HEK293 (cell line): ENCODE data around the gene SLC28A3.

Experiments used
- CTCF ChIA-PET: fragments of 350-600 bp; formaldehyde crosslinking; extraction: SDS; loops from one replicate; lab custom pipeline; 2021; ENCODE audit warnings: antibody characterized with exemption; lab: Yijun Ruan, JAX
- POLR2A ChIA-PET: fragments of 300-600 bp; formaldehyde crosslinking; extraction: SDS; loops from one replicate; lab custom pipeline; 2020; ENCODE audit warnings: antibody characterized with exemption, inconsistent platforms; lab: Yijun Ruan, JAX
- H3K27ac ChIP-seq: fragments of 200-500 bp; sonication (Bioruptor generic); 2 replicates; pipeline ENCODE4 v1.5.1; 2014; ENCODE audit warnings: low read depth, low read length, control low read depth, inconsistent platforms; ENCODE audit errors: extremely low read depth
- H3K36me3 ChIP-seq, 2 experiments: fragments of 200-500 bp in 1 of 2; sonication (Bioruptor generic) in 1 of 2; 1 replicate in 1 of 2; 2 replicates in 1 of 2; pipeline ENCODE4 v1.5.1; 2014 to 2017; ENCODE audit warnings: inconsistent platforms in 2 of 2, low read length in 2 of 2; ENCODE audit not compliant: control insufficient read depth in 2 of 2, insufficient read depth in 1 of 2
- H3K4me1 ChIP-seq: fragments of 200-500 bp; sonication (Bioruptor generic); 2 replicates; pipeline ENCODE4 v1.5.1; 2014; ENCODE audit warnings: mild to moderate bottlenecking, low read length, inconsistent platforms; ENCODE audit not compliant: control insufficient read depth, insufficient read depth
- H3K4me3 ChIP-seq: 2 replicates; pipeline ENCODE4 v1.5.1; 2011; ENCODE audit warnings: low read depth, mild to moderate bottlenecking, control low read depth, low read length, moderate library complexity
- H3K9me3 ChIP-seq: fragments of 200-500 bp; sonication (Bioruptor generic); 2 replicates; pipeline ENCODE4 v1.5.1; 2014; ENCODE audit warnings: low read depth, low read length, inconsistent platforms; ENCODE audit not compliant: control insufficient read depth, insufficient read depth
- BCL11B ChIP-seq: fragments of 450-650 bp; formaldehyde crosslinking; IDR thresholded peaks from 2 replicates; pipeline ENCODE4 v1.5.1; 2016; ENCODE audit warnings: low read depth, missing biosample characterization, missing genetic modification characterization
- FEZF1 ChIP-seq: fragments of 450-650 bp; formaldehyde crosslinking; IDR thresholded peaks from 2 replicates; pipeline ENCODE4 v1.5.1; 2016; ENCODE audit warnings: missing biosample characterization, missing genetic modification characterization
- GLI2 ChIP-seq: fragments of 450-650 bp; formaldehyde crosslinking; IDR thresholded peaks from 2 replicates; pipeline ENCODE4; 2017; ENCODE audit warnings: missing biosample characterization, missing genetic modification characterization, low read depth, borderline replicate concordance
- HOXD13 ChIP-seq: sonication (generic); formaldehyde crosslinking; IDR thresholded peaks from 2 replicates; pipeline ENCODE4 v1.8.0; 2022; ENCODE audit warnings: missing genetic modification reagents, borderline replicate concordance
- KLF7 ChIP-seq: fragments of 450-650 bp; formaldehyde crosslinking; IDR thresholded peaks from 2 replicates; pipeline ENCODE4 v1.5.1; 2016; ENCODE audit warnings: missing biosample characterization, missing genetic modification characterization, borderline replicate concordance
- SCRT2 ChIP-seq: fragments of 450-650 bp; formaldehyde crosslinking; IDR thresholded peaks from 2 replicates; pipeline ENCODE4 v1.5.1; 2016; ENCODE audit warnings: missing biosample characterization, missing genetic modification characterization
- ZBTB7A ChIP-seq: fragments of 450-650 bp; formaldehyde crosslinking; IDR thresholded peaks from 2 replicates; pipeline ENCODE4 v1.5.1; 2016; ENCODE audit warnings: low read depth, missing biosample characterization, missing genetic modification characterization
- ZFP69B ChIP-seq: fragments of 450-650 bp; formaldehyde crosslinking; IDR thresholded peaks from 2 replicates; pipeline ENCODE4 v1.5.1; 2016; ENCODE audit warnings: missing biosample characterization, missing genetic modification characterization
- ZNF24 ChIP-seq: fragments of 450-650 bp; formaldehyde crosslinking; IDR thresholded peaks from 2 replicates; pipeline ENCODE4 v1.5.1; 2016; ENCODE audit warnings: missing biosample characterization, missing genetic modification characterization
- ZNF473 ChIP-seq: fragments of 450-650 bp; formaldehyde crosslinking; IDR thresholded peaks from 2 replicates; pipeline ENCODE4 v1.5.1; 2017; ENCODE audit warnings: missing biosample characterization, missing genetic modification characterization
- ZNF623 ChIP-seq: fragments of 450-650 bp; formaldehyde crosslinking; IDR thresholded peaks from 2 replicates; pipeline ENCODE4 v1.5.1; 2016; ENCODE audit warnings: missing biosample characterization, missing genetic modification characterization
- ZNF776 ChIP-seq: fragments of 450-650 bp; formaldehyde crosslinking; IDR thresholded peaks from 2 replicates; pipeline ENCODE4 v1.5.0; 2017; ENCODE audit warnings: missing biosample characterization, missing genetic modification characterization, borderline replicate concordance
- ZNF791 ChIP-seq: fragments of 450-650 bp; formaldehyde crosslinking; IDR thresholded peaks from 2 replicates; pipeline ENCODE4 v1.5.1; 2016; ENCODE audit warnings: missing biosample characterization, missing genetic modification characterization
- ZNF830 ChIP-seq: fragments of 450-650 bp; IDR thresholded peaks from 2 replicates; pipeline ENCODE4 v1.5.0; 2018; ENCODE audit warnings: missing biosample characterization, missing genetic modification characterization, low read depth, mild to moderate bottlenecking, moderate library complexity
- TF ChIP-seq, protein P1 (sequence below): fragments of 450-650 bp; formaldehyde crosslinking; IDR thresholded peaks from 2 replicates; pipeline ENCODE4 v1.5.1; 2016; ENCODE audit warnings: missing biosample characterization, missing genetic modification characterization, borderline replicate concordance
- TF ChIP-seq, protein P2 (sequence below): fragments of 450-650 bp; formaldehyde crosslinking; IDR thresholded peaks from 2 replicates; pipeline ENCODE4 v1.5.1; 2016; ENCODE audit warnings: missing biosample characterization, missing genetic modification characterization
- TF ChIP-seq, protein P3 (sequence below): fragments of 450-650 bp; formaldehyde crosslinking; IDR thresholded peaks from 2 replicates; pipeline ENCODE4 v1.5.1; 2017; ENCODE audit warnings: missing biosample characterization, missing genetic modification characterization
- TF ChIP-seq, protein P4 (sequence below): fragments of 450-650 bp; formaldehyde crosslinking; IDR thresholded peaks from 2 replicates; pipeline ENCODE4 v1.5.1; 2016; ENCODE audit warnings: missing biosample characterization, missing genetic modification characterization
- TF ChIP-seq, protein P5 (sequence below): fragments of 450-650 bp; formaldehyde crosslinking; IDR thresholded peaks from 2 replicates; pipeline ENCODE4 v1.5.1; 2016; ENCODE audit warnings: missing biosample characterization, missing genetic modification characterization, low read depth
- TF ChIP-seq, protein P6 (sequence below): fragments of 450-650 bp; formaldehyde crosslinking; IDR thresholded peaks from 2 replicates; pipeline ENCODE4; 2016; ENCODE audit warnings: missing biosample characterization, missing genetic modification characterization
- TF ChIP-seq, protein P7 (sequence below): IDR thresholded peaks from 2 replicates; pipeline ENCODE4 v1.6.1; 2011; ENCODE audit warnings: mild to moderate bottlenecking, low read depth, low read length, borderline replicate concordance

SLC28A3 gene

DNA sequence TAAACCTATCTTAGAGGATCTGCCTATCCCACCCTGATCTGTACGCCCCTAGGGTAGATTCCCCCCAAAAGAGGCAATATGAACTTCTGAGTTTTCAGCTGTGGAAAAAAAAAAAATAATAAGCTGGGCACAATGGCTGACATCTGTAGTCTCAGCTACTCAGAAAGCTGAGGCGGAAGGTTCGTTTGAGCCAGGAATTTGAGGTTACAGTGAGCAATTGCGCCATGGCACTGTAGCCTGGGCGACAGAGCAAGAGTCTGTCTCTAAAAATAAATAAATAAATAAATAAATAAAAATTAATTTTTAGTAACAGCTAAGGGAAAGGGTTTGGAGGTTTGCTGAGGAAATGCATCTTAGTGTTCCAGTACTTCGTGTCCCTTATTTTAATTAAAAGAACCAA lies 21.1 kb upstream of the SLC28A3 start:
- POLR2A ChIA-PET: no interaction called here

DNA sequence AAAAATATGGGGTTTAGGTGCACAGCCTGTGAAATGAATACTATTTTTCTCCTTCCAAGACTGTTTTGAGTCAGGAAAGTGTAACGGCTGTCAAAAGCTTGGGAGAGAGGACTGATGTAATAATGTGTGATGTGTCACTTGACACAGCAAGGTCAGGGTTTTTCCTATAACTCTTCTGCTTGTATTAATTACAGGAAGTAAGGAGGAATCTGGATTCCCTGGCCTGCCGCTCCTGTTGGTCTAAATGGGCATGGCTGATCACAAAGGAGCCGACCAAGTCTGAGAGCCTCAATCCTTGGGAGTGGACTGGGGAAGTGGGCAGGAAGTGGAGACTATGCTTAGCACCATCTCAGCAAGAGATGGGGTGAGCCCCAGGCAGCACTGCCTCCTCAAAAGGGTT lies 16.7 kb upstream of the SLC28A3 start:
- no peaks in the 10 kb centered on the region for H3K4me1 ChIP-seq
- H3K36me3 ChIP-seq: no peaks in the 10 kb centered on the region
- ChIA-PET CTCF (no interaction called here), POLR2A (no interaction called here)
- H3K27ac ChIP-seq: no peak overlapping the region
- H3K4me3 ChIP-seq: no peak overlapping the region
- TF ChIP-seq, protein P1, sequence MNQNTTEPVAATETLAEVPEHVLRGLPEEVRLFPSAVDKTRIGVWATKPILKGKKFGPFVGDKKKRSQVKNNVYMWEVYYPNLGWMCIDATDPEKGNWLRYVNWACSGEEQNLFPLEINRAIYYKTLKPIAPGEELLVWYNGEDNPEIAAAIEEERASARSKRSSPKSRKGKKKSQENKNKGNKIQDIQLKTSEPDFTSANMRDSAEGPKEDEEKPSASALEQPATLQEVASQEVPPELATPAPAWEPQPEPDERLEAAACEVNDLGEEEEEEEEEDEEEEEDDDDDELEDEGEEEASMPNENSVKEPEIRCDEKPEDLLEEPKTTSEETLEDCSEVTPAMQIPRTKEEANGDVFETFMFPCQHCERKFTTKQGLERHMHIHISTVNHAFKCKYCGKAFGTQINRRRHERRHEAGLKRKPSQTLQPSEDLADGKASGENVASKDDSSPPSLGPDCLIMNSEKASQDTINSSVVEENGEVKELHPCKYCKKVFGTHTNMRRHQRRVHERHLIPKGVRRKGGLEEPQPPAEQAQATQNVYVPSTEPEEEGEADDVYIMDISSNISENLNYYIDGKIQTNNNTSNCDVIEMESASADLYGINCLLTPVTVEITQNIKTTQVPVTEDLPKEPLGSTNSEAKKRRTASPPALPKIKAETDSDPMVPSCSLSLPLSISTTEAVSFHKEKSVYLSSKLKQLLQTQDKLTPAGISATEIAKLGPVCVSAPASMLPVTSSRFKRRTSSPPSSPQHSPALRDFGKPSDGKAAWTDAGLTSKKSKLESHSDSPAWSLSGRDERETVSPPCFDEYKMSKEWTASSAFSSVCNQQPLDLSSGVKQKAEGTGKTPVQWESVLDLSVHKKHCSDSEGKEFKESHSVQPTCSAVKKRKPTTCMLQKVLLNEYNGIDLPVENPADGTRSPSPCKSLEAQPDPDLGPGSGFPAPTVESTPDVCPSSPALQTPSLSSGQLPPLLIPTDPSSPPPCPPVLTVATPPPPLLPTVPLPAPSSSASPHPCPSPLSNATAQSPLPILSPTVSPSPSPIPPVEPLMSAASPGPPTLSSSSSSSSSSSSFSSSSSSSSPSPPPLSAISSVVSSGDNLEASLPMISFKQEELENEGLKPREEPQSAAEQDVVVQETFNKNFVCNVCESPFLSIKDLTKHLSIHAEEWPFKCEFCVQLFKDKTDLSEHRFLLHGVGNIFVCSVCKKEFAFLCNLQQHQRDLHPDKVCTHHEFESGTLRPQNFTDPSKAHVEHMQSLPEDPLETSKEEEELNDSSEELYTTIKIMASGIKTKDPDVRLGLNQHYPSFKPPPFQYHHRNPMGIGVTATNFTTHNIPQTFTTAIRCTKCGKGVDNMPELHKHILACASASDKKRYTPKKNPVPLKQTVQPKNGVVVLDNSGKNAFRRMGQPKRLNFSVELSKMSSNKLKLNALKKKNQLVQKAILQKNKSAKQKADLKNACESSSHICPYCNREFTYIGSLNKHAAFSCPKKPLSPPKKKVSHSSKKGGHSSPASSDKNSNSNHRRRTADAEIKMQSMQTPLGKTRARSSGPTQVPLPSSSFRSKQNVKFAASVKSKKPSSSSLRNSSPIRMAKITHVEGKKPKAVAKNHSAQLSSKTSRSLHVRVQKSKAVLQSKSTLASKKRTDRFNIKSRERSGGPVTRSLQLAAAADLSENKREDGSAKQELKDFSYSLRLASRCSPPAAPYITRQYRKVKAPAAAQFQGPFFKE (tag by site-specific recombination): no peak
- TF ChIP-seq ZBTB7A (tag by site-specific recombination): no peak
- TF ChIP-seq, protein P2, sequence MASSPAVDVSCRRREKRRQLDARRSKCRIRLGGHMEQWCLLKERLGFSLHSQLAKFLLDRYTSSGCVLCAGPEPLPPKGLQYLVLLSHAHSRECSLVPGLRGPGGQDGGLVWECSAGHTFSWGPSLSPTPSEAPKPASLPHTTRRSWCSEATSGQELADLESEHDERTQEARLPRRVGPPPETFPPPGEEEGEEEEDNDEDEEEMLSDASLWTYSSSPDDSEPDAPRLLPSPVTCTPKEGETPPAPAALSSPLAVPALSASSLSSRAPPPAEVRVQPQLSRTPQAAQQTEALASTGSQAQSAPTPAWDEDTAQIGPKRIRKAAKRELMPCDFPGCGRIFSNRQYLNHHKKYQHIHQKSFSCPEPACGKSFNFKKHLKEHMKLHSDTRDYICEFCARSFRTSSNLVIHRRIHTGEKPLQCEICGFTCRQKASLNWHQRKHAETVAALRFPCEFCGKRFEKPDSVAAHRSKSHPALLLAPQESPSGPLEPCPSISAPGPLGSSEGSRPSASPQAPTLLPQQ (tag by site-specific recombination): no peak
- no peak for TF ChIP-seq KLF7 (tag by site-specific recombination)
- H3K9me3 ChIP-seq: no peaks in the 10 kb centered on the region

More for the DNA sequence above, 21.1 kb upstream of the SLC28A3 start:
- Histone ChIP-seq H3K36me3 (no peaks in the 10 kb centered on the region), H3K4me1 (no peaks in the 10 kb centered on the region), H3K4me3 (no peak overlapping the region), H3K27ac (no peak overlapping the region), H3K9me3 (no peaks in the 10 kb centered on the region)
- CTCF ChIA-PET: interaction anchor here (0.6 kb wide), 1 partner anchor 1318 kb away, joined by 3 read pairs; no protein-coding TSS in a partner anchor
- TF ChIP-seq ZNF791 (tag by site-specific recombination) (no peak), ZFP69B (tag by site-specific recombination) (no peak), GLI2 (tag by site-specific recombination) (no peak), ZNF830 (no peak), ZNF623 (tag by site-specific recombination) (no peak), BCL11B (no peak), ZNF776 (tag by site-specific recombination) (no peak), FEZF1 (tag by site-specific recombination) (no peak), SCRT2 (tag by site-specific recombination) (no peak), ZNF24 (tag by site-specific recombination) (no peak), ZNF473 (tag by site-specific recombination) (no peak), HOXD13 (CRISPR knock-in tag) (no peak)
- TF ChIP-seq, protein P3, sequence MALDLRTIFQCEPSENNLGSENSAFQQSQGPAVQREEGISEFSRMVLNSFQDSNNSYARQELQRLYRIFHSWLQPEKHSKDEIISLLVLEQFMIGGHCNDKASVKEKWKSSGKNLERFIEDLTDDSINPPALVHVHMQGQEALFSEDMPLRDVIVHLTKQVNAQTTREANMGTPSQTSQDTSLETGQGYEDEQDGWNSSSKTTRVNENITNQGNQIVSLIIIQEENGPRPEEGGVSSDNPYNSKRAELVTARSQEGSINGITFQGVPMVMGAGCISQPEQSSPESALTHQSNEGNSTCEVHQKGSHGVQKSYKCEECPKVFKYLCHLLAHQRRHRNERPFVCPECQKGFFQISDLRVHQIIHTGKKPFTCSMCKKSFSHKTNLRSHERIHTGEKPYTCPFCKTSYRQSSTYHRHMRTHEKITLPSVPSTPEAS (tag by site-specific recombination): no peak
- TF ChIP-seq, protein P4, sequence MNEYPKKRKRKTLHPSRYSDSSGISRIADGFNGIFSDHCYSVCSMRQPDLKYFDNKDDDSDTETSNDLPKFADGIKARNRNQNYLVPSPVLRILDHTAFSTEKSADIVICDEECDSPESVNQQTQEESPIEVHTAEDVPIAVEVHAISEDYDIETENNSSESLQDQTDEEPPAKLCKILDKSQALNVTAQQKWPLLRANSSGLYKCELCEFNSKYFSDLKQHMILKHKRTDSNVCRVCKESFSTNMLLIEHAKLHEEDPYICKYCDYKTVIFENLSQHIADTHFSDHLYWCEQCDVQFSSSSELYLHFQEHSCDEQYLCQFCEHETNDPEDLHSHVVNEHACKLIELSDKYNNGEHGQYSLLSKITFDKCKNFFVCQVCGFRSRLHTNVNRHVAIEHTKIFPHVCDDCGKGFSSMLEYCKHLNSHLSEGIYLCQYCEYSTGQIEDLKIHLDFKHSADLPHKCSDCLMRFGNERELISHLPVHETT (tag by site-specific recombination): no peak
- TF ChIP-seq, protein P5, sequence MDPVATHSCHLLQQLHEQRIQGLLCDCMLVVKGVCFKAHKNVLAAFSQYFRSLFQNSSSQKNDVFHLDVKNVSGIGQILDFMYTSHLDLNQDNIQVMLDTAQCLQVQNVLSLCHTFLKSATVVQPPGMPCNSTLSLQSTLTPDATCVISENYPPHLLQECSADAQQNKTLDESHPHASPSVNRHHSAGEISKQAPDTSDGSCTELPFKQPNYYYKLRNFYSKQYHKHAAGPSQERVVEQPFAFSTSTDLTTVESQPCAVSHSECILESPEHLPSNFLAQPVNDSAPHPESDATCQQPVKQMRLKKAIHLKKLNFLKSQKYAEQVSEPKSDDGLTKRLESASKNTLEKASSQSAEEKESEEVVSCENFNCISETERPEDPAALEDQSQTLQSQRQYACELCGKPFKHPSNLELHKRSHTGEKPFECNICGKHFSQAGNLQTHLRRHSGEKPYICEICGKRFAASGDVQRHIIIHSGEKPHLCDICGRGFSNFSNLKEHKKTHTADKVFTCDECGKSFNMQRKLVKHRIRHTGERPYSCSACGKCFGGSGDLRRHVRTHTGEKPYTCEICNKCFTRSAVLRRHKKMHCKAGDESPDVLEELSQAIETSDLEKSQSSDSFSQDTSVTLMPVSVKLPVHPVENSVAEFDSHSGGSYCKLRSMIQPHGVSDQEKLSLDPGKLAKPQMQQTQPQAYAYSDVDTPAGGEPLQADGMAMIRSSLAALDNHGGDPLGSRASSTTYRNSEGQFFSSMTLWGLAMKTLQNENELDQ (tag by site-specific recombination): no peak
- TF ChIP-seq, protein P6, sequence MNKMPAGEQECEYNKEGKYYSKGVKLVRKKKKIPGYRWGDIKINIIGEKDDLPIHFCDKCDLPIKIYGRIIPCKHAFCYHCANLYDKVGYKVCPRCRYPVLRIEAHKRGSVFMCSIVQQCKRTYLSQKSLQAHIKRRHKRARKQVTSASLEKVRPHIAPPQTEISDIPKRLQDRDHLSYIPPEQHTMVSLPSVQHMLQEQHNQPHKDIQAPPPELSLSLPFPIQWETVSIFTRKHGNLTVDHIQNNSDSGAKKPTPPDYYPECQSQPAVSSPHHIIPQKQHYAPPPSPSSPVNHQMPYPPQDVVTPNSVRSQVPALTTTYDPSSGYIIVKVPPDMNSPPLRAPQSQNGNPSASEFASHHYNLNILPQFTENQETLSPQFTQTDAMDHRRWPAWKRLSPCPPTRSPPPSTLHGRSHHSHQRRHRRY (tag by site-specific recombination): no peak
- TF ChIP-seq, protein P7, sequence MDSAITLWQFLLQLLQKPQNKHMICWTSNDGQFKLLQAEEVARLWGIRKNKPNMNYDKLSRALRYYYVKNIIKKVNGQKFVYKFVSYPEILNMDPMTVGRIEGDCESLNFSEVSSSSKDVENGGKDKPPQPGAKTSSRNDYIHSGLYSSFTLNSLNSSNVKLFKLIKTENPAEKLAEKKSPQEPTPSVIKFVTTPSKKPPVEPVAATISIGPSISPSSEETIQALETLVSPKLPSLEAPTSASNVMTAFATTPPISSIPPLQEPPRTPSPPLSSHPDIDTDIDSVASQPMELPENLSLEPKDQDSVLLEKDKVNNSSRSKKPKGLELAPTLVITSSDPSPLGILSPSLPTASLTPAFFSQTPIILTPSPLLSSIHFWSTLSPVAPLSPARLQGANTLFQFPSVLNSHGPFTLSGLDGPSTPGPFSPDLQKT: no peak
